ENCODE results near the gene MZT2B.
"Not testable (repeated sequence)": the region's sequence is repeated elsewhere in the genome, so short reads cannot be mapped to it uniquely, and the experiment has no call there.

The MZT2B gene

GRCh38 chr2:130181880-130182682 is at the start of gene MZT2B:
Gene MZT2B, plus strand, starts transcription at chr2:130182262. Its CDS starts 21 bp downstream, at chr2:130182283.
- DNase-seq (ENCODE audit: low read depth, low spot score) = not testable (repeated sequence)
- POLR2A ChIA-PET = interaction anchor here (0.8 to 1.7 kb wide), 4 partner anchors 13 to 161 kb away, joined by 4 to 8 read pairs (median 5); partner anchors contain the start of gene IMP4
- peak; percentile 88 for TF ChIP-seq CTCF (IDR thresholded peaks at IDR 0.05; ENCODE audit: insufficient read depth, low read length, missing control alignments)
- peak within 1 kb of the TSS; percentile 88 for H3K4me3 ChIP-seq (ENCODE audit: low read depth, low read length)
- CTCF ChIA-PET = interaction anchor here (1.2 to 6.4 kb wide), 5 partner anchors 8 to 159 kb away, joined by 4 to 88 read pairs (median 7); no protein-coding TSS in a partner anchor

GRCh38 chr2:130135692-130136541 is 46.1 kb upstream of the MZT2B start:
- POLR2A ChIA-PET = no interaction called here
- CTCF ChIA-PET = no interaction called here
- DNase-seq (ENCODE audit: low read depth, low spot score) = no peak

GRCh38 chr2:130136546-130136945 is 45.5 kb upstream of the MZT2B start:
- DNase-seq (ENCODE audit: low read depth, low spot score); POLR2A ChIA-PET; H3K4me3 ChIP-seq (ENCODE audit: low read depth, low read length); CTCF ChIA-PET: not testable (repeated sequence)

More at GRCh38 chr2:130135692-130136541, 46.1 kb upstream of the MZT2B start:
- H3K4me3 ChIP-seq (ENCODE audit: low read depth, low read length) = no peak overlapping the region
- TF ChIP-seq CTCF (IDR thresholded peaks at IDR 0.05; ENCODE audit: insufficient read depth, low read length, missing control alignments) = no peak

GRCh38 chr2:130137118-130137517 is 44.9 kb upstream of the MZT2B start:
- CTCF ChIA-PET; POLR2A ChIA-PET; H3K4me3 ChIP-seq (ENCODE audit: low read depth, low read length); DNase-seq (ENCODE audit: low read depth, low spot score): not testable (repeated sequence)

- DNase-seq (ENCODE audit: low read depth, low spot score); POLR2A ChIA-PET; H3K4me3 ChIP-seq (ENCODE audit: low read depth, low read length); CTCF ChIA-PET: not testable (repeated sequence)
Measured at GRCh38 chr2:130138326-130138725, 43.7 kb upstream of the MZT2B start.

- POLR2A ChIA-PET; H3K4me3 ChIP-seq (ENCODE audit: low read depth, low read length); DNase-seq (ENCODE audit: low read depth, low spot score); CTCF ChIA-PET: not testable (repeated sequence)
Measured at GRCh38 chr2:130138841-130139251, 43.2 kb upstream of the MZT2B start.

GRCh38 chr2:130139331-130140280 is 42.5 kb upstream of the MZT2B start:
- POLR2A ChIA-PET; DNase-seq (ENCODE audit: low read depth, low spot score); H3K4me3 ChIP-seq (ENCODE audit: low read depth, low read length); CTCF ChIA-PET: not testable (repeated sequence)

- POLR2A ChIA-PET; DNase-seq (ENCODE audit: low read depth, low spot score); H3K4me3 ChIP-seq (ENCODE audit: low read depth, low read length); CTCF ChIA-PET: not testable (repeated sequence)
Measured at GRCh38 chr2:130140516-130140915, 41.5 kb upstream of the MZT2B start.

- POLR2A ChIA-PET; DNase-seq (ENCODE audit: low read depth, low spot score); H3K4me3 ChIP-seq (ENCODE audit: low read depth, low read length); CTCF ChIA-PET: not testable (repeated sequence)
Measured at GRCh38 chr2:130141002-130141401, 41.1 kb upstream of the MZT2B start.

- H3K4me3 ChIP-seq (ENCODE audit: low read depth, low read length); POLR2A ChIA-PET; CTCF ChIA-PET; DNase-seq (ENCODE audit: low read depth, low spot score): not testable (repeated sequence)
Measured at GRCh38 chr2:130141645-130142370, 40.3 kb upstream of the MZT2B start.

GRCh38 chr2:130142396-130143265 is 39.4 kb upstream of the MZT2B start:
- H3K4me3 ChIP-seq (ENCODE audit: low read depth, low read length); CTCF ChIA-PET; DNase-seq (ENCODE audit: low read depth, low spot score); POLR2A ChIA-PET: not testable (repeated sequence)
